NCI-H2107 treated with DMSO at 0.1 percent for 48 hours (cell line): ENCODE results near the gene CCNH.

Source experiments
- DNase-seq: peaks from one replicate; lab custom pipeline; 2025; ENCODE audit not compliant: unreplicated experiment; lab: John Stamatoyannopoulos, UW

The CCNH gene

GRCh38 chr5:87412630-87413342, at the start of gene CCNH:
Gene CCNH (minus strand): TSS chr5:87412930. CDS start chr5:87412794, 136 bp downstream.
- DNase-seq = peak; percentile 81

DNA sequence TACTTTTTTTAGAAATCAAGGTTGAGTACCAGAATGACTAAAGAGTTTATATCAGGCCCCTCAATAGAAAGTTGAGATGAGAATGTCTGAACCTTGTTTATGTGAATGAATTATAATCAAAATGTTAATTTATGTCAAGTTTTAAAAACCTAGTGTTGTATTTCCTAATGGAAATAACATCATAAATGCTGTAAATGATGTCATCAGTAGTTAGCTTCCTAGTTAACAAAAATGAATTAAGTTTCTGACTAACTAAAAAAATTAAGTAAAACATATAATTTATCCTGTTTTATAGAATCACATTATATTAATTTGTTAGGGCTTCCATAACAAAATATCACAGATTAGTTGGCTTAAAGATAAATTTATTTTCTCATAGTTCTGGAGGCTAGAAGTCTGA, 45.0 kb upstream of the CCNH start:
- no peak for DNase-seq

DNA sequence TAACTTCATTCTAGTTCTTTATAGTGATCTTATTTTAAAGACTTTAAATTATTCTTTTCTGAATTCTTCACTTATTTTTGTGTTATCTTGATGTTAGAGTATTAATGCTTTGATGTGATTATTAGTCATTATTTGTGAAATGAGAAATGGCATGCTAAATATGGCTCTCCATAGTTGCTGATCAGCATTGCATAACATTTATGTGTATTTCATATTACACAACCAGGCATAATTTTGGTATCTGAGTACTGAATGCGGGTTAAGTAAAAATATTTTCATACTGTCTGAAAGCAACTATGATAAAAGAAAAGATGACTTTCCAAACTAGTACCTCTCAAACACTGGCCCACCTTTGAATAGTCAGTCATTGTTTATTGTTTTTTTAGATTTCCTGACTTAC, 41.1 kb upstream of the CCNH start:
- no peak for DNase-seq

GRCh38 chr5:87452837-87453236, 40.1 kb upstream of the CCNH start:
- DNase-seq = no peak

DNA sequence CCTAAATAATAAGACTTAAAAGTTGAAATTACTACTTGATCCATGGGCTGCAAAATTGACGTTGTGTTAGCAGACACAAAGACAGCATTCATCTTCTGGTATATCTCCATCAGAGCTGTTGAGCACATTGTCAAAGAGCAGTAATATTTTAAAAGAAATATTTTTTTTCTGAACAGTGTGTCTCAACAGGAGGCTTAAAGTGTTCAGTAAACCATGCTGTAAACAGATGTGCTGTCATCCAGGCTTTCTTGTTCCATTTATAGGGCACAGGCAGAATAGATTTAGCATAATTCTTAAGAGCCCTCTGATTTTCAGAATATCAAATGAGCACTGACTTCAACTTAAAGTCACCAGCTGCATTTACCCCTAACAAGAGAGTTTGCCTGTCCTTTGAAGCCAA, 29.7 kb upstream of the CCNH start:
- no peak for DNase-seq

DNA sequence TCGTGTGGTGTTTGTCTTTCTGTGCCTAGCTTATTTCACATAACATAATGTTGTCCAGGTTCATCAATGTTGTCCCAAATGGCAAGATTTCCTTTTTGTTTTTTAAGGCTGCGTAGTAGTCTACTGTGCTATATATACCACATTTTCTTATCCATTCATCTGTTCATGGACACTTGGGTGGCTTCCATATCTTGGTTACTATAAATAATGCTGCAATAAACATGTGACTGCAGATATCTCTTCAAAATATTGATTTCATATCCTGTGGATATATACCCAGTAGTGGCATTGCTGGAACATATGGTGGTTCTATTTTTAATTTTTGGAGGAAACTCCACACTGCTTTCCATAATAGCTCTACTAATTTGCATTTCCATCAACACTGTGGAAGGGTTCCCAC, 25.5 kb upstream of the CCNH start:
- no peak for DNase-seq

DNA sequence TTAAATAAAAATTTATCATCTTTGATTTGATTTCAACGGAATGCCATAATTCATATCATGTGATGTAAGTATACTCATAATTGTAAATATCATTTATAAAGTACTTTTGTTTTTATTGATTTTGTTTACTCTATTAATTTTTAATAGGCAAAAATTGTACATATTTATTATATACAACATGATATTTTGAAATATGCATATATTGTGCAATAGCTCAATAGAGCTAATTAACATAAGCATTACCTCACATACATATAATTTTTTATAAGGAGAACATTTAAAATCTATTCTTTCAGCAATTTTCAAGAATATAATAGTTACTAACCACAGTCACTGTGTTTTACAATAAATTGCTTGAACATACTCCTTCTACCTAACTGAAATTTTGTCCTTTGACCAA, 25.0 kb upstream of the CCNH start:
- no peak for DNase-seq

GRCh38 chr5:87435144-87435694, 22.5 kb upstream of the CCNH start:
- DNase-seq = no peak

GRCh38 chr5:87434461-87434860, 21.7 kb upstream of the CCNH start:
- DNase-seq = no peak

GRCh38 chr5:87433945-87434344, 21.2 kb upstream of the CCNH start:
- no peak for DNase-seq

DNA sequence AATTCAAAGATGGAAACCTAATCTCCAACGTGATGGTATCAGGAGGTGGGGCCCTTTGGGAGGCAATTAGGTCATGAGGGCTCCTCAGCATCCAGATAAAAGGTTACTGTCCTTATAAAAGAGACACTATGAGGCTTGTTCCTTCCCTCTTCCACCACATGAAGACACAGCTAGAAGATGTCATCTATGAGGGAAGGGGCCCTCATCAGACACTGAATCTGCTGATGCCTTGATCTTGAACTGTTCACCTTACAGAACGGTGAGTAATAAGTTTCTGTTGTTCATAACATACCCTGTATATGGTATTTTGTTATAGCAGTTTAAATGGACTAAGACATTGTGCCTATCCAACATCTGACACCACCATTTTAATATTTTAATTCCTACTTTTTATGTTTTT, 19.7 kb upstream of the CCNH start:
- no peak for DNase-seq

DNA sequence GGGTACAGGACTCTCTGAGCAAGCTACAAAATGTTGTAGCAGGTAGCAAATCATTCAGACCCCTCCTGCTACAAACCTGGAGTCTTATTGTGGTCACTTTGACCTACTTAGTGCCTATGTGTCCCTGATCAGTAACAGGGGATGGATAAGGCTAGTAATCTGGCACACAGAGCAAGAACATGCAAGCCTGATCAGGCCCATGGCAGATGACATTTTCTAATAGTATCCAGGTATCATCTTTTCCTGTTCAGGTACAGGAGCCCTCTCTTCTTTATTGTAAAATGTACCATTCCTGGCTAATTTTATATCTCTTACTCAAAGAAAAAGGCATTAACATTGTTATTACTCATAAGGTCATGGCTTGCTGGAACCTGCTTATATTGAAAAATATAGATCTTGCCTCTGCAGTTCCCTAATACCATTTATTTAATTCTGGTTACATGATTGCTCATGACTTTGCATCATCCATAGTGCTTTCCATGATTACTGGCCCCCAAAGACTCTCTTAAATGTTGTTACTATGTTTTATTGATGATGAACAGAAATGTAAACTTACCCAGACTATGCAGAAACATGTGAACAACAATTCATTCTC, 18.2 kb upstream of the CCNH start:
- DNase-seq = no peak

DNA sequence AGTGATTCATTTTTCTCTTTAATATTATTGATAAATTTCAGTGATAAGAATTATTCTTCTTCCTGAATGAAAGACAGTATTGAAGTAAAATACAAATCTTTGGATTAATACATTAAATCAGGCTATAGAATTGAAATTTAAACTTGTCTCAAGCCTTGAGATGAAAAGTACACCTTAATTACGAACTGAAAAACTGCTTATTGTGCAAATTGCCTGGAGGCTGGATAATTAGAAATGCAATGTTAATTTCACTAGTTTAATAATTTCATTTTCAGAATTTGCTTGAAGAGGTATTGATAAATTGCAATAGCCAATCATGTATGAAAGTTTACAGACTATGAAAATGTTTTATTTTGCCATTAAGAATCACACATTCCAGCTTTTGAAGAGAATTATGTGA, 11.0 kb upstream of the CCNH start:
- DNase-seq = no peak

DNA sequence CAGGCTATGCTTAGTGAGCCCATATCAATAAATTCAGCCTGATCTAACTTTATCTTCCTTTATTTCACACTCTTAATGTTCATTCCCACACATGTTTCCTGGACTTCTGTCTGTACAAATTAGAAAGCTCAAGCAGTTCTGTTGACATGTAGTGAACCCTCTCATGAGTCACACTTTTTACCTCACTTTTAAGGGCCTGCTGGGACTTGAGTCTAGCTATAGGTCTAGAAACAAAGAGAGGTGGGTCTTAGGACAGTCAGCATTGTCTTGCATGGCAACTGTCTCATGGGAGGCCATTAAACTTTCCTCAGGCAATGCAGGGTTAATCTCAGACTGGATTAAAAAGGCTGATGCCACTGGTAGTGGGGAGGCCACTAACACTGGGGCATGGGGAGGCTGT, 8.6 kb upstream of the CCNH start:
- DNase-seq = no peak

DNA sequence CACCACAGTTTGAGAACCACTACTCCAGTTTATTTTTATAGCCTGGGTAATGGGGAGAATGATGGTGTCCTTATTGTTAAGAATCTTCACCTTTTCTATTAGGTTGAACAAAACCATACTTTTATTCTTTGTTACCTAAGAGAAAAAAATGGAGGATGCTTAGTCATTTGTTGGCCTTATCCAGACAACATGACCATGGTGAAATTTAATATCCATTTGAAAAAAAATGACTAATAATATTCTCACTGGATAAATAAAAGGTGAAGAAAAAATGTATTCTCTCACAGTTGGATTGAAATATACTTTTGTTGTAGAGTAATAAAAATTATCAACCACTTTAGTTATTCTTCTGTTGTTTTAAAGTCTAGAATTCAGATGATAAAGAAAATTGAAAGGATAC, 5.8 kb upstream of the CCNH start:
- no peak for DNase-seq

DNA sequence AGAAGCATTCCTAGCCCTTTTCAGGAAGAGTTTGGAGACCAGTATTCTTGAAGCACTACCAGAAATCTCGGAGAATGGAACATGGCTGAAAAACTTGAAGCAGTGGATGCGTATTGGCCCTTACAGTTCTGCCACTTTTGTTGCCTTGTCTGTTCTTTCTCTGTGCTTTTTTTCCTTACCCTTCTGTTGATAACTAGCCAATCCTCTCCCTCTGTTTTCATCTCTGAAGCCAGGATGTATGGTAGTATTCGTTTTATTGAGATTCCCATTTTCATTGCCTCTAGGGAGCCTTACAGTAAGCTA, 564 bp upstream of the CCNH start:
- DNase-seq = no peak

- no peak for DNase-seq
Observed at GRCh38 chr5:87411973-87412629, 629 bp downstream of the CCNH start.

GRCh38 chr5:87411586-87411972, 1.2 kb downstream of the CCNH start:
- DNase-seq = no peak

- no peak for DNase-seq
Observed at GRCh38 chr5:87410931-87411330, 1.8 kb downstream of the CCNH start.

- DNase-seq = no peak
Observed at GRCh38 chr5:87408204-87408603, 4.5 kb downstream of the CCNH start.

GRCh38 chr5:87405472-87406155, 7.1 kb downstream of the CCNH start:
- DNase-seq = no peak

- DNase-seq = no peak
Observed at GRCh38 chr5:87404359-87404758, 8.4 kb downstream of the CCNH start.
